Measurements from ENCODE around the gene FAM72C. TPM values are rescaled to one million over a fixed set of nuclear protein-coding genes. Genes with fewer than 3 reads are reported as not detected.
"Not testable (repeated sequence)": the region's sequence is repeated elsewhere in the genome, so short reads cannot be mapped to it uniquely, and the experiment has no call there.

The FAM72C gene
- polyA plus RNA-seq, 1 donor from 2014 or later, result 0.28 TPM

DNA sequence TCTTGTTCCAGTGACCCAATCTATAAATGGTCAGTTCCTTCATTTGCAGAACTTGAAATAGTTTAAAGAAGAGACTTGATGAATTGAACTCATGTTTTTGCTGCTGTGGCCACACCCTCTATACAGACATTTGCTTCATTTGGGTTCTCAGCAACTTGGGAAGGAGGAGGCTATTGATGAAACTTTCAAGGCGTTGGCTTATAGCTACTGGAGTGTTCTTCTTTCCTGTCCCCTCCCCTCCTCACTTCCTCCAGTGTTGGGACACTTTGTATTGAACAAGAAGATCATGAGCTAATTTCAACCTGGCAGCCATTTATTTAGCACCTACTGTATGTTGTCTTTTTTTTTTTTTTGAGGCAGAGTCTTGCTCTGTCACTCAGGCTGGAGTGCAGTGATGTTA, 17.9 kb upstream of the FAM72C start:
- not testable (repeated sequence) for H3K9me2 ChIP-seq (ENCODE audit: insufficient read depth, low read length); H4K20me1 ChIP-seq (ENCODE audit: insufficient read depth); H3F3A ChIP-seq (ENCODE audit: insufficient read depth, low read length, poor library complexity, severe bottlenecking); H3K4me2 ChIP-seq (ENCODE audit: low read length); H3K27ac ChIP-seq (ENCODE audit: low read length); H3K36me3 ChIP-seq (ENCODE audit: insufficient read depth, low read length); H2AFZ ChIP-seq (ENCODE audit: low read depth, low read length); H3K9me3 ChIP-seq (ENCODE audit: low read length); H3K27me3 ChIP-seq (ENCODE audit: insufficient read depth, low read depth, low read length); H3K9ac ChIP-seq (ENCODE audit: low read length); H3K79me2 ChIP-seq (replicated peaks; ENCODE audit: insufficient read depth, low read length); H3K4me3 ChIP-seq (ENCODE audit: low read length)

DNA sequence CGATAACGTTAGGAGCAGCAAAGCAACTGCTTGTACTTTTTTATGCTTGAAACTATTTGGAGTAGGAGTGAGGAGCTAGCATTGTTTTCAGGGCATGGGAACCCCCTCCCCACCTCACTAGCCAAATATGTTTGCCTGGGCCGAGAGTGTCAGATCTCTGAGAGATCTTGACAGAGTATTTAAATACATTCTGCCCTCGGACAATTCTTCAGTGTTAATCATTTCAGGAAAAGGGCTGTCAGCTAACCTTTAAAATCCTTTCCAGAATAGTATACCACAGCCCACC, 17.6 kb upstream of the FAM72C start:
- not testable (repeated sequence) for H3K9ac ChIP-seq (ENCODE audit: low read length); H3K27ac ChIP-seq (ENCODE audit: low read length); H3F3A ChIP-seq (ENCODE audit: insufficient read depth, low read length, poor library complexity, severe bottlenecking); H3K79me2 ChIP-seq (replicated peaks; ENCODE audit: insufficient read depth, low read length); H3K4me3 ChIP-seq (ENCODE audit: low read length); H4K20me1 ChIP-seq (ENCODE audit: insufficient read depth); H3K27me3 ChIP-seq (ENCODE audit: insufficient read depth, low read depth, low read length); H3K9me3 ChIP-seq (ENCODE audit: low read length); H3K4me2 ChIP-seq (ENCODE audit: low read length); H3K9me2 ChIP-seq (ENCODE audit: insufficient read depth, low read length); H3K36me3 ChIP-seq (ENCODE audit: insufficient read depth, low read length); H2AFZ ChIP-seq (ENCODE audit: low read depth, low read length)

DNA sequence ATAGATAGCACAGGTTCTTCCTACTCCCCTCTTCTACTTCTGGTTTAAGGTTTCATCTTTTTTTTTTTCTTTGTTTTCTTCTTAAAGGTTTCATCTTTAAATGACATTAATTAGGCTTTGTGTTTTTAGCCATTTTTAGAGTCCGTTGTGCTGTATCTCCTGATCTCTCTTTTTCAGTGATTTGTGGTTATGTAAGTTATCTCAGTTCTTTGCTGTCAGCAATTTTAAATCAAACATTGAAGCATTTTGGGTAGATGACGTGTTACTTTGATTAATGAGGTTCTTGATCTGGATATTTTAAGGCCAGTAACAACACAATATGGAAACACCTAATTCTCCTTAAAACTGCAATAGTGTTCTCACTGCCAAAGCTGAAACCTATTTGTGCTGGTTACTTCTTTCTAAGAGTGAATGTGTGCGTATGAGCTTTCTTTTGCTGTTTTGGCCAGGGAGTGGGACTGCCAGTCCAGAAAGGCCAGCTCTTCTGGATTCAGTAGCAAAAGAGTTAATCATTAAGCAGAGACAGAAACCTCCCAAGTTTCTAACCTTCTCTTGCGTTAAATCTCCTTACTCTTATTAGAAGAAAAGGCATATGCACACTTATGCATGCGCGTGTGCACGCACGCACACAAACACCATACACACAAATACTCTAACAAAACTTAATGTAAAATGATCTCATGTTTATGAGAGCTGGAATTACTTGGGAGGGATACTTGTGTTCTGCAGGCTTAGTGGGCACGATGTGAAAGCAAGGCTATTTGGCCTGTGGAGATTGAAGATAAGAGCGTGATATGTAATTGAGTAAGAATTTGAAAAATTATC, 17.0 kb upstream of the FAM72C start:
- not testable (repeated sequence) for H3K4me2 ChIP-seq (ENCODE audit: low read length); H3K36me3 ChIP-seq (ENCODE audit: insufficient read depth, low read length); H2AFZ ChIP-seq (ENCODE audit: low read depth, low read length); H3K27me3 ChIP-seq (ENCODE audit: insufficient read depth, low read depth, low read length); H3K79me2 ChIP-seq (replicated peaks; ENCODE audit: insufficient read depth, low read length); H3K9me3 ChIP-seq (ENCODE audit: low read length); H4K20me1 ChIP-seq (ENCODE audit: insufficient read depth); H3K9me2 ChIP-seq (ENCODE audit: insufficient read depth, low read length); H3K4me3 ChIP-seq (ENCODE audit: low read length); H3F3A ChIP-seq (ENCODE audit: insufficient read depth, low read length, poor library complexity, severe bottlenecking); H3K9ac ChIP-seq (ENCODE audit: low read length); H3K27ac ChIP-seq (ENCODE audit: low read length)

DNA sequence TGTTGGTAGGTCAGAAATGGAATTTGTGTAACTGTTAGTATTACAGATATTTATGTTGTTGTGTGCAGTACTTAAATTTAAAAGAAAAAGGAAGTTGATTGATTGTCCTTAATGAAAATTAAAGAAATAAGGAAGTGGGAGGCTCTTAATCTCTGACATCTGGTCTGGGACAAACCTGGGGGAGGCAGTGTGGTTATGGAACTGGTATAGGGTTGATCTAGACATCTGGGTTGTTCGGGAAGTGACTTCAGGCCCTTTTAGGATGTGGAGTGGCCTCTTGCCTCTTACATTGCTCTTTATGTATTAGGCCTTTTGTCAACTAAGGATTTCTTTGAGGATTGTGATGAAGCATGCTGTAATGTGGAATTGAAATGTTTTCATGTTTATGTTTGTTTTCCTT, 16.1 kb upstream of the FAM72C start:
- H3K4me3 ChIP-seq (ENCODE audit: low read length); H3F3A ChIP-seq (ENCODE audit: insufficient read depth, low read length, poor library complexity, severe bottlenecking); H3K9me3 ChIP-seq (ENCODE audit: low read length); H3K27ac ChIP-seq (ENCODE audit: low read length); H3K9ac ChIP-seq (ENCODE audit: low read length); H3K9me2 ChIP-seq (ENCODE audit: insufficient read depth, low read length); H3K4me2 ChIP-seq (ENCODE audit: low read length); H3K79me2 ChIP-seq (replicated peaks; ENCODE audit: insufficient read depth, low read length); H3K27me3 ChIP-seq (ENCODE audit: insufficient read depth, low read depth, low read length); H4K20me1 ChIP-seq (ENCODE audit: insufficient read depth); H2AFZ ChIP-seq (ENCODE audit: low read depth, low read length); H3K36me3 ChIP-seq (ENCODE audit: insufficient read depth, low read length): not testable (repeated sequence)

DNA sequence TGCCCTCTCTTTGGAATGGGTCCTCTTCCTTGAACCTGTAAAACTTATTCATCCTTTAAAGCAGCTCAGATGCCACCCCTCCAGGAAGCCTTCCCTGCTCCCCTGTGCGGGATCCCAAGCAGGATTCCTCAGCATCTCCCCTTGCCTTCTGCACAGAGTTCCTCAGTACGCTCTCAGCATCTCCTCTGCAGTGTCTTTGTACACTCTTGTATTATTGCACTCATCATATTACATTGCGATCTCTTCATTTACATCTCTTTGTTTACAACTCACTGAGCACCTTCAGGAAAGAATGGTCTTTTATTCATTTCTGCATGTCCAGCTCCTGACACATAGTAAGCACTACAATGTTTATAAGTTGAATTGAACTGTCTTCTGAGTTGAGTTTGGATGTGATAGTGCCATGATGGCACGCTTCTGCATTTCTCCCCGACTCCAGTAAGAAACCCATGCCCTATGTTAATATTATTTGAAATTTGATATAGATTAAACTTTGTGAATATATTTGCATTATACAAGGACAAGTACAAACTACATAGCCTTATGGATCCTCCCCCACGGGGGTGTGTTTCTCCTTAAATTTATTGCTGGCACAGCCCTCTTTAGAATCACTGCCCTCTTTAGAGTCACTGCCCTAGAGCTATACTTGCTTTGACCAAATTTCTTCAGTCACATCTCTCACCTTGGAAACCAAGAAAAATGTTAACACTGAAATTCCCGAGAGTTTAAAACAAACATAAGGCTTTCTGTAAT, 13.1 kb upstream of the FAM72C start:
- not testable (repeated sequence) for H3F3A ChIP-seq (ENCODE audit: insufficient read depth, low read length, poor library complexity, severe bottlenecking); H3K9ac ChIP-seq (ENCODE audit: low read length); H3K4me3 ChIP-seq (ENCODE audit: low read length); H2AFZ ChIP-seq (ENCODE audit: low read depth, low read length); H3K9me3 ChIP-seq (ENCODE audit: low read length); H3K9me2 ChIP-seq (ENCODE audit: insufficient read depth, low read length); H3K4me2 ChIP-seq (ENCODE audit: low read length); H3K27me3 ChIP-seq (ENCODE audit: insufficient read depth, low read depth, low read length); H4K20me1 ChIP-seq (ENCODE audit: insufficient read depth); H3K79me2 ChIP-seq (replicated peaks; ENCODE audit: insufficient read depth, low read length); H3K27ac ChIP-seq (ENCODE audit: low read length); H3K36me3 ChIP-seq (ENCODE audit: insufficient read depth, low read length)

DNA sequence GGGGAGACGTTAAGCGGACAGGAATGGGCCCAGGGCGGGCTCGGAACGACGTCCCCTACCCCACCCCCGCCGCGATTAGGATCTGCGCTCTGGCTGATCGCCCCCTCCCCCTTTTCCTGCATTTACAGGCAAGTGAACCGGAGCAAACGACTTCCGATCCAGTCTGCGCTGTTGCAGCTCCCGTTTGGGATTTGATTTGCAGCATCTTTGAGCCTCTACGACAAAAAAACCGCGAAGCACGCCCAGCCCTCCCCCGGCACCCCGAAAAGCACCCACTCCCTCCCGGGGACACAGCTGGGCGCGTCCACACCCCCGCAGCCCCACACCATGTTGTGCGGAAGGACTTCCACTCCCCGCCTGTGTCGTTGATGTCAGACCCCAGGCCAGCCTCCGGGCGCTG, 2.6 kb upstream of the FAM72C start:
- not testable (repeated sequence) for H2AFZ ChIP-seq (ENCODE audit: low read depth, low read length); H3K27ac ChIP-seq (ENCODE audit: low read length); H3F3A ChIP-seq (ENCODE audit: insufficient read depth, low read length, poor library complexity, severe bottlenecking); H3K9me2 ChIP-seq (ENCODE audit: insufficient read depth, low read length); H3K36me3 ChIP-seq (ENCODE audit: insufficient read depth, low read length); H3K79me2 ChIP-seq (replicated peaks; ENCODE audit: insufficient read depth, low read length); H3K9ac ChIP-seq (ENCODE audit: low read length); H3K9me3 ChIP-seq (ENCODE audit: low read length); H3K27me3 ChIP-seq (ENCODE audit: insufficient read depth, low read depth, low read length); H3K4me2 ChIP-seq (ENCODE audit: low read length); H3K4me3 ChIP-seq (ENCODE audit: low read length); H4K20me1 ChIP-seq (ENCODE audit: insufficient read depth)

DNA sequence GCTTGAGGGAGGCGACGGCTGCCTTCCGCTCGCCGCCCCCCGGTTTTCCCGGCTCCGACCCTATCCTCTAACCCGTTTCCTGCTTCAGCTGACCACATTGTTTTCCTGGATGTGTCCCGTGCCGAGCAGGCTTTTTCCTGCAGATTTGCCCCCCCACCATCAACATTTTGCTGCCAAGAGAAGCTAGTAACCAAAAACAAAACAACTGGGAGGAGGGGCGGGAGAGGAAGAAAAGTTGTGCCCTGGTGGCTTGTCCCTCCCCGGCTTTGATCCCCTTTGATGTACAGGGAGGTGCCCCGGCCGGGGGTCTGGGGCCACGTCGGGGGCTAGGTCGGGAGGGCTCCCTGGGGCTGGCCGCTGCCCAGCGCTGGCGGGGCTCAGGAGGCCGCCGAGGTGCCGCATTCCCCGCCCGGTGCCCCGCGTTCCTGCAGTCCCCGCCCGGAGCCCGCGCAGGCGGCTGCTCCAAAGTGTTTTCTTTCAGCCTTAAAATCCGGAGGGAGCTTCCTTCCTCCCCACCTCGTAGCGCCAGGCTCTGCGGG, 2.2 kb upstream of the FAM72C start:
- not testable (repeated sequence) for H3K27ac ChIP-seq (ENCODE audit: low read length); H3K9me3 ChIP-seq (ENCODE audit: low read length); H3K9me2 ChIP-seq (ENCODE audit: insufficient read depth, low read length); H3K4me3 ChIP-seq (ENCODE audit: low read length); H4K20me1 ChIP-seq (ENCODE audit: insufficient read depth); H2AFZ ChIP-seq (ENCODE audit: low read depth, low read length); H3K36me3 ChIP-seq (ENCODE audit: insufficient read depth, low read length); H3K9ac ChIP-seq (ENCODE audit: low read length); H3K4me2 ChIP-seq (ENCODE audit: low read length); H3K27me3 ChIP-seq (ENCODE audit: insufficient read depth, low read depth, low read length); H3K79me2 ChIP-seq (replicated peaks; ENCODE audit: insufficient read depth, low read length); H3F3A ChIP-seq (ENCODE audit: insufficient read depth, low read length, poor library complexity, severe bottlenecking)

DNA sequence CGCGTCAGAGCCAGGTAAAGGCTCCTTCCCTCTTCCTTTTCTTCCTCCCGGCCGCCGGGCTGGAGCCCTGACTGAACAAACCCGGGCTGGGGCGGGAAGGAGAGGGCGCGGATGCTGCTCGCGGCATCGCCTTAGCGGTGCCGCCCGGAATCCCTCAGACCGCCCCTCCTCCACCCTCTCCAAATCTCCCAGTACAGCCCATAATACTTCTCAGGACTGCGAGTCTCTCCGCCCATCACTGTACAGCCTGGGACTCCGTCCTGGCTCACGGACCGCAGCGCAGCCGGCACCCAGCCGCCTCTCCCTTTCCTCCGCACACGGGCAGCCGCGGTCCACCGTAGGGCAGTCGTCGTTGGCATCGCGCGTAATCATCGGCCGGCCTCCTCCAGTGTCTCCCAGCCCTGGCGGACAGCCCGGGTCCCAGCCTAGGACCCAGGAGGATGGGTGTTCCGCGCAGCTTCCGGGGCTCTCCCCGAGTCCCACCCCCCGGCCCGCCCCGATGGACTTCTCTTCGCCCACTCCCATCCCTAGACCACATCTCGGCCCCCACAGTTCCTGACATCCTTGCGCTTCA, 1.1 kb upstream of the FAM72C start:
- not testable (repeated sequence) for H3K9me2 ChIP-seq (ENCODE audit: insufficient read depth, low read length); H3K27me3 ChIP-seq (ENCODE audit: insufficient read depth, low read depth, low read length); H3K36me3 ChIP-seq (ENCODE audit: insufficient read depth, low read length); H3K4me3 ChIP-seq (ENCODE audit: low read length); H3K9me3 ChIP-seq (ENCODE audit: low read length); H3K79me2 ChIP-seq (replicated peaks; ENCODE audit: insufficient read depth, low read length); H4K20me1 ChIP-seq (ENCODE audit: insufficient read depth); H2AFZ ChIP-seq (ENCODE audit: low read depth, low read length); H3K9ac ChIP-seq (ENCODE audit: low read length); H3K27ac ChIP-seq (ENCODE audit: low read length); H3F3A ChIP-seq (ENCODE audit: insufficient read depth, low read length, poor library complexity, severe bottlenecking); H3K4me2 ChIP-seq (ENCODE audit: low read length)
